Activated CD8-positive, alpha-beta T cell treated with anti-CD3 and anti-CD28 coated beads for 36 hours (primary cell): ENCODE data around the gene HPGDS. TPM values are rescaled to one million over a fixed set of nuclear protein-coding genes. Genes with fewer than 3 reads are reported as not detected.

Experiments
- ATAC-seq: fragments of 200-7000 bp; cut with Tn5 transposase; one replicate; pipeline ENCODE4 v1.10.0; 2021; ENCODE audit warnings: mild to moderate bottlenecking, moderate library complexity
- CTCF ChIA-PET: fragments of 350-600 bp; sonication (Branson Sonifier 250); formaldehyde crosslinking; loops from one replicate; lab custom pipeline; 2021; ENCODE audit warnings: antibody characterized with exemption; lab: Charles Lee
- POLR2A ChIA-PET: fragments of 350-600 bp; sonication (Branson Sonifier 250); formaldehyde crosslinking; loops from one replicate; lab custom pipeline; 2021; ENCODE audit warnings: antibody characterized with exemption; lab: Charles Lee
- DNase-seq: peaks from one replicate; pipeline ENCODE4 v3.0.0-alpha.2; 2020
- H3K27ac Mint-ChIP-seq: one replicate; pipeline ENCODE4 v1.8.0; 2021; ENCODE audit warnings: mild to moderate bottlenecking, mixed read lengths
- H3K27me3 Mint-ChIP-seq: one replicate; pipeline ENCODE4 v1.8.0; 2021; ENCODE audit warnings: mixed read lengths
- H3K36me3 Mint-ChIP-seq: one replicate; pipeline ENCODE4 v1.8.0; 2021; ENCODE audit warnings: low read depth, mixed read lengths
- H3K4me1 Mint-ChIP-seq: one replicate; pipeline ENCODE4 v1.8.0; 2021; ENCODE audit warnings: low read depth, mixed read lengths
- H3K4me3 Mint-ChIP-seq: one replicate; pipeline ENCODE4 v1.8.0; 2021; ENCODE audit warnings: mild to moderate bottlenecking, moderate library complexity, mixed read lengths
- H3K9me3 Mint-ChIP-seq: one replicate; pipeline ENCODE4 v1.8.0; 2021; ENCODE audit warnings: mixed read lengths
- intact Hi-C: fragments of 100-400 bp; cut with micrococcal nuclease; formaldehyde crosslinking; loops from one replicate; pipeline ENCODE4 v1.10.0; 2022
- total RNA-seq, 2 experiments: library from RNA; stranded (reverse); gene quantifications; one replicate each; pipeline ENCODE4 v1.2.3, GENCODE V29; 2021
- TF ChIP-seq, protein P1 (sequence below): fragments of 200-600 bp; IDR thresholded peaks from one replicate; pipeline ENCODE4 v1.8.0; 2022; ENCODE audit warnings: antibody characterized with exemption, mild to moderate bottlenecking

The HPGDS gene
- total RNA-seq, 2 experiments from 2014 or later, result not detected

DNA sequence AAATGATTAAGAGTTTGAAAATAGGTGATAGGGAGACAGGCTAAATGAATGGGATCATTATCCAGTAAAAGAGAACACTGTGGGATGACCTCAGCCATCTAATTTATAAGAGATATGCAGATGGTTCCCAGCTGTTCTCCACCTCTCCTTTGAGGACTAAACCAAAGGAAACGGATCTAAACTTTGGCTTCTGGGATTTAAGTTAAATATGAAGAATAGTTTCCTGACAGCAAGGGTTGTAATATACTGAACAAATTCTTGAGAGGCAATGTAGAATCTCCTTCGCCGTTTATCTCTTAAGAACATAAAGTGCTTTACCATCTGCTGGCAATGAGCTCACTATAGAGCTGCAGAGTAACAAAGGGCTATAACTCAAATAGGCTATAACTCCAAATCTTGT lies 35.4 kb upstream of the HPGDS start:
- no peaks in the 10 kb centered on the region for H3K9me3 Mint-ChIP-seq
- DNase-seq (no peak), ATAC-seq (no peak)
- intact Hi-C loops, result no loop called here
- no peak overlapping the region for H3K27ac Mint-ChIP-seq
- TF ChIP-seq, protein P1, sequence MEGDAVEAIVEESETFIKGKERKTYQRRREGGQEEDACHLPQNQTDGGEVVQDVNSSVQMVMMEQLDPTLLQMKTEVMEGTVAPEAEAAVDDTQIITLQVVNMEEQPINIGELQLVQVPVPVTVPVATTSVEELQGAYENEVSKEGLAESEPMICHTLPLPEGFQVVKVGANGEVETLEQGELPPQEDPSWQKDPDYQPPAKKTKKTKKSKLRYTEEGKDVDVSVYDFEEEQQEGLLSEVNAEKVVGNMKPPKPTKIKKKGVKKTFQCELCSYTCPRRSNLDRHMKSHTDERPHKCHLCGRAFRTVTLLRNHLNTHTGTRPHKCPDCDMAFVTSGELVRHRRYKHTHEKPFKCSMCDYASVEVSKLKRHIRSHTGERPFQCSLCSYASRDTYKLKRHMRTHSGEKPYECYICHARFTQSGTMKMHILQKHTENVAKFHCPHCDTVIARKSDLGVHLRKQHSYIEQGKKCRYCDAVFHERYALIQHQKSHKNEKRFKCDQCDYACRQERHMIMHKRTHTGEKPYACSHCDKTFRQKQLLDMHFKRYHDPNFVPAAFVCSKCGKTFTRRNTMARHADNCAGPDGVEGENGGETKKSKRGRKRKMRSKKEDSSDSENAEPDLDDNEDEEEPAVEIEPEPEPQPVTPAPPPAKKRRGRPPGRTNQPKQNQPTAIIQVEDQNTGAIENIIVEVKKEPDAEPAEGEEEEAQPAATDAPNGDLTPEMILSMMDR, result no peak
- no peaks in the 10 kb centered on the region for H3K4me1 Mint-ChIP-seq
- H3K36me3 Mint-ChIP-seq, result no peaks in the 10 kb centered on the region
- H3K27me3 Mint-ChIP-seq, result peaks cover 5% of the 10 kb centered on the region
- H3K4me3 Mint-ChIP-seq, result no peak overlapping the region
- CTCF ChIA-PET, result interaction anchor here (0.8 kb wide), 1 partner anchor 12 kb away, joined by 3 read pairs; no protein-coding TSS in a partner anchor
- POLR2A ChIA-PET, result interaction anchor here (1.7 kb wide), 1 partner anchor 10 kb away, joined by 3 read pairs; no protein-coding TSS in a partner anchor

DNA sequence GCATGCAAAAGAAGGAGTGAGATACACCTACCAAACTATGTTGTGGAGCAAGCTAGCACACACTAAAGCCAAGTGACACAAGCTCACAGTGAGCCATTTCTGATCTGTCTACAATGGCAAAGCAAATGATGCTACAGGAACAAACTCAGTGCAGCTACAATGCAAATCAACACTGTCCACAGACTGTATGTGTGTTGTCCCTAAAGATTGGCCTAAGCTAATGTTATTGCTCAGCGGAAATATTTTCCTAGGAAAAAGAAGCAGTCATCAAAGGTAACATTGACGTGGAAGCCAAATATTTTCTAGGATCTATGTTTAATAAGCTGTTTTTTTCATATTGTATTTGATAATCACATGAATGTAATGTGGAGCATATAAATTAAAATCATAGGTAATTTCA lies 34.7 kb upstream of the HPGDS start:
- Mint-ChIP-seq H3K36me3 (no peaks in the 10 kb centered on the region), H3K27ac (no peak overlapping the region), H3K27me3 (peaks cover 5% of the 10 kb centered on the region), H3K4me3 (no peak overlapping the region), H3K4me1 (no peaks in the 10 kb centered on the region), H3K9me3 (no peaks in the 10 kb centered on the region)
- ATAC-seq (no peak), DNase-seq (no peak)
- TF ChIP-seq, protein P1, result no peak
- CTCF ChIA-PET, result interaction anchor here (2.1 kb wide), 1 partner anchor 30 kb away, joined by 9 read pairs; no protein-coding TSS in a partner anchor
- POLR2A ChIA-PET, result interaction anchor here (1.7 kb wide), 1 partner anchor 10 kb away, joined by 3 read pairs; no protein-coding TSS in a partner anchor
- intact Hi-C loops, result no loop called here

DNA sequence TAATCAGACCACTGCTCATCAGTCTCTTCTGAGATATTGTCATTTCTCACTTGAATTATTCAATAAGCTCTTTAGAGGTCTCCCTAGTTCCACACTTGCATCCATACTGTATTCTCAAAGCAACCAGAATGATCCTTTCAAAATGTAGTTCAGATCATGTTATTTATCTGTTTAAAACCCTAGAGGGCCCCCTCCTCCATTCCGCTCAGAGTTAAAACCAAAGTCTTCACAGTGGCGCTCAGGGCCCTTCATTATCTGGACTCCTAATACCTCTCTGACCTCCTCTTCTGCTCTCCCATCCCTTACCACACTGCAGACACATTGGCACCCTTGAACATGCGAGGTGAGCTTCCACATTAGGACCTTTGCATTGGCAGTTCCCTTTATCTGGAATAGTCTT lies 32.7 kb upstream of the HPGDS start:
- Mint-ChIP-seq H3K4me1 (no peaks in the 10 kb centered on the region), H3K4me3 (no peak overlapping the region), H3K27me3 (peaks cover 6% of the 10 kb centered on the region), H3K9me3 (no peaks in the 10 kb centered on the region), H3K27ac (no peak overlapping the region), H3K36me3 (no peaks in the 10 kb centered on the region)
- ChIA-PET POLR2A (no interaction called here), CTCF (interaction anchor here (2.1 kb wide), 1 partner anchor 32 kb away, joined by 9 read pairs; no protein-coding TSS in a partner anchor)
- TF ChIP-seq, protein P1, result no peak
- no peak for ATAC-seq
- intact Hi-C loops, result no loop called here
- DNase-seq, result no peak

DNA sequence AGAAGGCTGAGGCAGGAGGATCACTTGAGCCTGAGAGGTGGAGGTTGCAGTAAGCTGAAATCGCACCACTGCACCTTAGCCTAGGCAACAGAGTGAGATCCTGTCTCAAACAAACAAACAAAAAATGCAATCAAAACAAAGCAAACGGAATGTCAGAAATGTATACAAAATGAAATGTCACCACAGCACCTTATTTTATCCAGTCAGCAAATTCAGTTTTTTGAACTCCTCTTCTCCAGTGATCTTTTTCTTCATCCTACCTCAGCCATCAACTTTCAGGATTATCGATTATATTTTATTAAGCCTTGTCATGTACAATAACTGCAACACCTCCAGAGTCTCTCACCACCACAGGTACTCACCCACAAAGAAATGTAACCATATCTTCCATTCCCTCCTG lies 31.1 kb upstream of the HPGDS start:
- H3K4me1 Mint-ChIP-seq, result no peaks in the 10 kb centered on the region
- H3K9me3 Mint-ChIP-seq, result no peaks in the 10 kb centered on the region
- ChIA-PET POLR2A (no interaction called here), CTCF (no interaction called here)
- ATAC-seq (no peak), DNase-seq (no peak)
- H3K36me3 Mint-ChIP-seq, result no peaks in the 10 kb centered on the region
- H3K27ac Mint-ChIP-seq, result no peak overlapping the region
- intact Hi-C loops, result no loop called here
- H3K27me3 Mint-ChIP-seq, result peaks cover 6% of the 10 kb centered on the region
- TF ChIP-seq, protein P1, result no peak
- H3K4me3 Mint-ChIP-seq, result no peak overlapping the region

DNA sequence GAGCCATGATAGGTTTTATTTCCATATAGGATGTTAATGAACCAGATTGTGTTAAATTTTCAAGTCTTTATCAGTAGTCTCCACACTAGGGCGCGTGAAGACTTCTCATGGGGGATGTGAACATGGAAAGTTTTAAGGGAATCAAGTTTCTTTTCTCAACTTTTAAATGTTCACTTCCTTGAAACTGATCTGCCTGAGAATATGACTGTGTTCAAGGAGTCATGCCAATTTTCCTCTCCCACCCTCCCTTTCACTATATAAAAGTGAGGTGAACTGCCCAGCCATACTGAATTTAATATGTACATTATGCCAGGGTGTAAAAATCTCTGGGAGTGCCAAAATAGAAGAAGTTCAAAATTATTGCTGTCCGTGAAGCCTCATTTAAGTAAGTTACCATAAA lies 30.4 kb upstream of the HPGDS start:
- Mint-ChIP-seq H3K4me3 (no peak overlapping the region), H3K36me3 (no peaks in the 10 kb centered on the region), H3K4me1 (no peaks in the 10 kb centered on the region), H3K27ac (no peak overlapping the region), H3K27me3 (peaks cover 6% of the 10 kb centered on the region), H3K9me3 (no peaks in the 10 kb centered on the region)
- CTCF ChIA-PET, result no interaction called here
- TF ChIP-seq, protein P1, result no peak
- intact Hi-C loops, result no loop called here
- POLR2A ChIA-PET, result no interaction called here
- ATAC-seq, result no peak
- no peak for DNase-seq
